ENCODE data around the gene AKAP13. TPM values are rescaled to one million over a fixed set of nuclear protein-coding genes. Genes with fewer than 3 reads are reported as not detected.

Gene AKAP13
- total RNA-seq, 1 experiment from 2014 or later = 54.5 TPM

- ChIA-PET CTCF (no interaction called here), POLR2A (ENCODE audit: low non-redundant PET) (no interaction called here)
- DNase-seq (ENCODE audit: low spot score) = no peak
- H3K27me3 ChIP-seq (replicated peaks; ENCODE audit: insufficient read depth, low read depth, low read length, poor library complexity) = no peaks in the 10 kb centered on the region
- H3K9me3 ChIP-seq (ENCODE audit: low read depth, low read length, poor library complexity, severe bottlenecking) = no peaks in the 10 kb centered on the region
- H3K27ac ChIP-seq (ENCODE audit: low read depth, low read length, poor library complexity, severe bottlenecking) = no peak overlapping the region
- no peak for TF ChIP-seq CTCF (conservative IDR thresholded peaks at IDR 0.05; ENCODE audit: low read depth, low read length)
- TF ChIP-seq EZH2 (IDR thresholded peaks at IDR 0.05; ENCODE audit: borderline replicate concordance, low read depth, low read length, poor library complexity, severe bottlenecking) = no peak
- no TSS peak for BruUV-seq (replicated peaks)
- no peaks in the 10 kb centered on the region for H3K4me1 ChIP-seq (ENCODE audit: insufficient read depth, low read length, poor library complexity, severe bottlenecking)
- H3K36me3 ChIP-seq (ENCODE audit: insufficient read depth, low read length, poor library complexity, severe bottlenecking) = no peaks in the 10 kb centered on the region
- intact Hi-C loops (cut with micrococcal nuclease; ENCODE audit: unreplicated experiment) = no loop called here
- no peak overlapping the region for H3K4me3 ChIP-seq (ENCODE audit: low read depth, low read length, poor library complexity, severe bottlenecking)
Measured at GRCh38 chr15:85759376-85759775, 379.0 kb downstream of the AKAP13 start.

- no peak for TF ChIP-seq CTCF (conservative IDR thresholded peaks at IDR 0.05; ENCODE audit: low read depth, low read length)
- no peak for TF ChIP-seq EZH2 (IDR thresholded peaks at IDR 0.05; ENCODE audit: borderline replicate concordance, low read depth, low read length, poor library complexity, severe bottlenecking)
- H3K36me3 ChIP-seq (ENCODE audit: insufficient read depth, low read length, poor library complexity, severe bottlenecking) = no peaks in the 10 kb centered on the region
- DNase-seq (ENCODE audit: low spot score) = no peak
- H3K27me3 ChIP-seq (replicated peaks; ENCODE audit: insufficient read depth, low read depth, low read length, poor library complexity) = no peaks in the 10 kb centered on the region
- intact Hi-C loops (cut with micrococcal nuclease; ENCODE audit: unreplicated experiment) = no loop called here
- no TSS peak for BruUV-seq (replicated peaks)
- CTCF ChIA-PET = interaction anchor here (0.5 kb wide), 1 partner anchor 433 kb away, joined by 8 read pairs; no protein-coding TSS in a partner anchor
- no peaks in the 10 kb centered on the region for H3K9me3 ChIP-seq (ENCODE audit: low read depth, low read length, poor library complexity, severe bottlenecking)
- H3K4me1 ChIP-seq (ENCODE audit: insufficient read depth, low read length, poor library complexity, severe bottlenecking) = no peaks in the 10 kb centered on the region
- POLR2A ChIA-PET (ENCODE audit: low non-redundant PET) = no interaction called here
- H3K4me3 ChIP-seq (ENCODE audit: low read depth, low read length, poor library complexity, severe bottlenecking) = no peak overlapping the region
- no peak overlapping the region for H3K27ac ChIP-seq (ENCODE audit: low read depth, low read length, poor library complexity, severe bottlenecking)
Measured at GRCh38 chr15:85760049-85760448, 379.6 kb downstream of the AKAP13 start.

GRCh38 chr15:85760531-85761371, 380.3 kb downstream of the AKAP13 start:
- TF ChIP-seq EZH2 (IDR thresholded peaks at IDR 0.05; ENCODE audit: borderline replicate concordance, low read depth, low read length, poor library complexity, severe bottlenecking) (no peak), CTCF (conservative IDR thresholded peaks at IDR 0.05; ENCODE audit: low read depth, low read length) (no peak)
- ChIA-PET POLR2A (ENCODE audit: low non-redundant PET) (no interaction called here), CTCF (no interaction called here)
- H3K27me3 ChIP-seq (replicated peaks; ENCODE audit: insufficient read depth, low read depth, low read length, poor library complexity) = no peaks in the 10 kb centered on the region
- no peaks in the 10 kb centered on the region for H3K4me1 ChIP-seq (ENCODE audit: insufficient read depth, low read length, poor library complexity, severe bottlenecking)
- BruUV-seq (replicated peaks) = no TSS peak
- intact Hi-C loops (cut with micrococcal nuclease; ENCODE audit: unreplicated experiment) = no loop called here
- DNase-seq (ENCODE audit: low spot score) = no peak
- no peak overlapping the region for H3K4me3 ChIP-seq (ENCODE audit: low read depth, low read length, poor library complexity, severe bottlenecking)
- H3K36me3 ChIP-seq (ENCODE audit: insufficient read depth, low read length, poor library complexity, severe bottlenecking) = no peaks in the 10 kb centered on the region
- H3K9me3 ChIP-seq (ENCODE audit: low read depth, low read length, poor library complexity, severe bottlenecking) = no peaks in the 10 kb centered on the region
- H3K27ac ChIP-seq (ENCODE audit: low read depth, low read length, poor library complexity, severe bottlenecking) = no peak overlapping the region

Measured in A673 (cell line).